Calu3 (cell line): ENCODE data around the gene DOCK3. TPM values are rescaled to one million over a fixed set of nuclear protein-coding genes. Genes with fewer than 3 reads are reported as not detected.
A peak's percentile ranks its signal among the peaks of the same experiment; 100 is the strongest.

Experiments
- BruUV-seq: library from RNA; stranded (reverse); fragments of 400-500 nt; replicated peaks from 2 replicates; lab custom pipeline; 2021; lab: Mats Ljungman, UMichigan
- CTCF ChIA-PET: fragments of 300-600 bp; sonication (Branson Sonifier 250); formaldehyde crosslinking; loops from one replicate; lab custom pipeline; 2022; ENCODE audit warnings: antibody characterized with exemption; lab: Charles Lee
- DNase-seq: peaks from one replicate; pipeline ENCODE4 v3.0.0; 2022
- H3K27ac Mint-ChIP-seq: one replicate; pipeline ENCODE4 v1.8.0; 2022; ENCODE audit warnings: mixed read lengths; ENCODE audit not compliant: unreplicated experiment
- H3K27me3 Mint-ChIP-seq: one replicate; pipeline ENCODE4 v1.8.0; 2022; ENCODE audit warnings: mixed read lengths; ENCODE audit not compliant: unreplicated experiment
- H3K36me3 Mint-ChIP-seq: one replicate; pipeline ENCODE4 v1.8.0; 2022; ENCODE audit warnings: mild to moderate bottlenecking, moderate library complexity, mixed read lengths; ENCODE audit not compliant: insufficient read depth, unreplicated experiment
- H3K4me1 Mint-ChIP-seq: one replicate; pipeline ENCODE4 v1.8.0; 2022; ENCODE audit warnings: mild to moderate bottlenecking, low read depth, mixed read lengths; ENCODE audit not compliant: unreplicated experiment
- H3K4me3 Mint-ChIP-seq: one replicate; pipeline ENCODE4 v1.8.0; 2022; ENCODE audit warnings: mild to moderate bottlenecking, low read depth, moderate library complexity, mixed read lengths; ENCODE audit not compliant: unreplicated experiment
- H3K9me3 Mint-ChIP-seq: one replicate; pipeline ENCODE4 v1.8.0; 2022; ENCODE audit warnings: low read depth, mixed read lengths; ENCODE audit not compliant: unreplicated experiment
- CTCF ChIP-seq: fragments of 200-600 bp; IDR thresholded peaks from one replicate; pipeline ENCODE4 v1.8.0; 2022; ENCODE audit warnings: antibody characterized with exemption; ENCODE audit not compliant: unreplicated experiment
- intact Hi-C: fragments of 100-400 bp; cut with micrococcal nuclease; formaldehyde crosslinking; loops from one replicate; pipeline ENCODE4 v1.10.0; 2022; ENCODE audit not compliant: unreplicated experiment
- total RNA-seq: library from RNA; stranded (reverse); gene quantifications from 2 replicates; pipeline ENCODE4 v1.2.3, GENCODE V29; 2022

Gene DOCK3
- total RNA-seq, 1 experiment from 2014 or later: 0.19 TPM

- H3K36me3 Mint-ChIP-seq: peaks cover 20% of the 10 kb centered on the region
- H3K27me3 Mint-ChIP-seq: peaks cover 39% of the 10 kb centered on the region
- no peaks in the 10 kb centered on the region for H3K9me3 Mint-ChIP-seq
- BruUV-seq: no TSS peak
- no peak for DNase-seq
- no peaks in the 10 kb centered on the region for H3K4me1 Mint-ChIP-seq
- H3K4me3 Mint-ChIP-seq: no peak overlapping the region
- TF ChIP-seq CTCF: no peak
- intact Hi-C loops: no loop called here
- CTCF ChIA-PET: interaction anchor here (0.6 to 0.7 kb wide), 2 partner anchors 8 to 726 kb away, joined by 4 to 7 read pairs; no protein-coding TSS in a partner anchor
- no peak overlapping the region for H3K27ac Mint-ChIP-seq
Observed at GRCh38 chr3:51380601-51381332, 706.0 kb downstream of the DOCK3 start.

DNA sequence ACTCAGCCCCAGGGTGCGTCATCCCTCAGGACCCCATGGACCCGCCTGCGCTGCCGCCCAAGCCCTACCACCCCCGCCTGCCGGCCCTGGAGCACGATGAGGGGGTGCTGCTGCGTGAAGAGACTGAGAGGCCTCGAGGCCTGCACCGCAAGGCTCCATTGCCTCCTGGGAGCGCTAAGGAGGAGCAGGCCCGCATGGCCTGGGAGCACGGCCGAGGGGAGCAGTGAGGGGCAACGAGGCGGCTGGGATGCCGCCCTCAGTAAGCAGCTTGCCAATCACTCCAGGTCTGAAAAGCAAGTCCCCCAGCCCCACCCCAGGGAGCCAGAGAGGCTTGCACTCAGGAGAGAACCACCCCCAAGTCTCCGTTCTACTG is 706.6 kb downstream of the DOCK3 start:
- Mint-ChIP-seq H3K27ac (no peak overlapping the region), H3K4me3 (no peak overlapping the region), H3K36me3 (peaks cover 26% of the 10 kb centered on the region), H3K4me1 (peaks cover 2% of the 10 kb centered on the region), H3K9me3 (no peaks in the 10 kb centered on the region), H3K27me3 (peaks cover 34% of the 10 kb centered on the region)
- no peak for DNase-seq
- intact Hi-C loops: no loop called here
- TF ChIP-seq CTCF: no peak
- CTCF ChIA-PET: no interaction called here
- no TSS peak for BruUV-seq

DNA sequence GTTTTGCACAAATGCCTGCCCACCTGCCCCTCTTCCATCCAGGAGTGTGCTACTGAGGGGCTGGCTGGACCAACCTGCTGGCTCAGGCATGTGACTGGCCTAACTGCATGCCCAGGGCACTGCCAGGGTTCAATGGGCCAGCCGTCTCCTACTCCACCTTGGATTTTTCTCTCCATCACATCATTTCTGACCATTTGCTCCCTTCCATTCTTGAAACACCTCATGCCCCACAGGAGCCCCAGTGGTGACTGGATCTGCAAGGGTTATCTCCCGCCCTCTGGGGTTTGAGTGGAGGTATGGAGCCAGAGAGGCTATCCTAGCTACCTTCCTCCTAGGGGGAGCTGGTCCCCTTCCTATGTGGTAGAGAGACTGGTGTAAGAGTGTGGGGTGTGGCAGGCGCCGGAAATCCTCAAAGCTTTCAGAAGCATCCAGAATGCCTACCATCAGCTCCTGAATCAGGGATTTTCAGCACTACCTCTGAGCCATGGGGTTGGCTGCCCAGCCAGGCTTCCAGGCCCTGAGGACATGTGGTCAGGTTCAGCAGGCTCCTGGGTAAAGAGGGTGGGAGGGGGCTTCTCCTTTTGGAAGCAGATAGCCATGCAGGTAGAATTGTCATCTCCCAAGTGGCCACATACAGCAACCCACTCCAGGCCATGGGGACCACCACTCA is 707.5 kb downstream of the DOCK3 start:
- Mint-ChIP-seq H3K27ac (no peak overlapping the region), H3K4me3 (no peak overlapping the region), H3K27me3 (peaks cover 25% of the 10 kb centered on the region), H3K9me3 (no peaks in the 10 kb centered on the region), H3K36me3 (peaks cover 35% of the 10 kb centered on the region), H3K4me1 (peaks cover 7% of the 10 kb centered on the region)
- DNase-seq: no peak
- intact Hi-C loops: no loop called here
- CTCF ChIA-PET: no interaction called here
- no peak for TF ChIP-seq CTCF
- BruUV-seq: no TSS peak

DNA sequence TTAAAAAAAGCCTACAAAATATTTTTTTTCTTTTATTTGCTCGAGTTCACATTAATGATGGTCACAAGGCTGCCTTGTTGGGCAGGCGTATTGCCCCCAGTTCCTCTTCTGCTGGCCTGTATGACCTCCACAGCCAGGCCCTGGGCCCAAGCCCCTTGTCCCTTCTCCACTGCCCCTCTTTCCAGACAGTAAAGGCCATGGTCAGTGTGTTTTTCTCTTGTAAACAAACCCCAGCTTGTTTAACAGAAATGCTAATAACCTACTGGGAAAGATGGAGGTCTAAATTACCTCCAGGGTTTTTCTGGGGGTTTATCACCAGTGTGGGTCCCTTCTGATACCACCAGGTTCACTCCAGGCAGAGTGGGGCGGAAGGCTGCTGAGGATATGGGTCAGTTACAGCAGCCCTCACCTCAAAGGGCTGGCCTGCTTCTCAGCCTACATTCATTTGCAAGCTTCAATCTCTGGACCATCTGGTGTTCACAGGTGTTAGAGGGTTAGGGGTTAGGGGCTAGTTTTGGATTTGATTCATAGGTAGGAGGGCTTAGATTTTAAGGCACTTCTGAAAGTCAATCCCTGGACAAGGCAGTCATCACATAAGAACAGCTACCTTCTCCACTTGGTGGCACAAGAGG is 708.3 kb downstream of the DOCK3 start:
- H3K4me3 Mint-ChIP-seq: peak overlapping the region; percentile 93
- H3K4me1 Mint-ChIP-seq: peaks cover 15% of the 10 kb centered on the region
- no peak for DNase-seq
- intact Hi-C loops: no loop called here
- no TSS peak for BruUV-seq
- TF ChIP-seq CTCF: no peak
- no peaks in the 10 kb centered on the region for H3K9me3 Mint-ChIP-seq
- H3K27ac Mint-ChIP-seq: peak overlapping the region; percentile 99
- H3K36me3 Mint-ChIP-seq: peaks cover 43% of the 10 kb centered on the region
- CTCF ChIA-PET: no interaction called here
- H3K27me3 Mint-ChIP-seq: peaks cover 17% of the 10 kb centered on the region
